GM18870 (cell line): Measurements from ENCODE around the gene WDCP.

Experiments
- ATAC-seq: cut with Tn5 transposase; IDR thresholded peaks from one replicate; pipeline ENCODE4 v1.9.1; 2021; ENCODE audit warnings: moderate library complexity; ENCODE audit not compliant: unreplicated experiment

The WDCP gene

DNA sequence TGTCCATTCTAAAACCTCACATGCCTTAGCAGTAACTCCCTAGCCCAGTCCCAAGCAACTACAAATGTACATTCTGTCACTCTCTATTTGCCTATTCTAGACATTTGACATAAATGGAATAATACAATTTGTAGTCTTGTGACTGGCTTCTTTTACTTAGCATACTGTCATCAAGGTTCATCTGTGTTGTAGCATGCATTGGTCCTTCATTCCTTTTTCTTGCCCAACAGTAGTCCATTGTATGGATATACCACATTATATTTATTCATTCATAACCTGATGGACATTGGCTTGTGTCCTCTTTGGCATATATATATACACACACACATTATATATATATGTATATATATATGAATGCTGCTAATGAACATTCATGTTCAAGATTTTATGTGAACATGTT, 39.5 kb downstream of the WDCP start:
- no peak for ATAC-seq

DNA sequence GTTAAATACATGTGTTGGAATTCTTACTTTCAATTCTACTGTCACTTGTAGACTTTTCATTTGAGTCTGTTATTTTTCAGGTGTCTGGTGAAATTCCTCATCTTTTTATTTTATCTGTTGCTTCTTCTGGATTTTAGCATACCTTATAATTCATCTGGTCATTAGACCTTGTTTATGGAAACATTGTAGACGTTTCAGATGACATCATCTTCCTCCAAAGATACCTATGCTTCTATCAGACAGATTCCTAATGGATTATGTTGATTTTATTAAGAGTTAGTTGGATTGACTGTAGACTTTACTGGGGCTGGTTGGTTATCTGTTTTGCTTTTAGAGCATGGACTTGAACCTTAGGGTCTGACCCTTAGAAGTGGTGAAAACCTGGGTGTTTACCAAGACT, 52.6 kb downstream of the WDCP start:
- ATAC-seq: no peak

DNA sequence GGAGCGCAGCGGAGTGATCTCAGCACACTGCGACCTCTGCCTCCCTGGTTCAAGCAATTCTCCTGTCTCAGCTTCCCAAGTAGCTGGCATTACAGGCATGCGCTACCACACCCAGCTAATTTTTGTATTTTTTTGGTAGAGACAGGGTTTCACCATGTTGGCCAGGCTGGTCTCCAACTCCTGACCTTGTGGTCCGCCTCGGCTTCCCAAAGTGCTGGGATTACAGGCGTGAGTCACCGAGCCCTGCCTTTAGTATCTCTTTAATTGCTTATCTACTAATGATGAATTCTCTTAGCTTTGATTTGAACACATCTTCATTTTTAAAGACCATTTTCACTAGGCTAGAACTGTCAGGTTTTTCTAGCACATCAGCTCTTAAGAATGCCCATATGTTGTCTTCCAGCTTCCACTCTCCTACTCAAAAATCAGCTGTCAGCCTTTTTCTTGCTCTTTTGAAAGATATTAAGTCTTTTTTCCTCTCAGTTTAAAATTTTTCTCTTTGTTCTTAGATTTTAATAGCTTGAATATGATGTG, 53.4 kb downstream of the WDCP start:
- ATAC-seq: no peak

DNA sequence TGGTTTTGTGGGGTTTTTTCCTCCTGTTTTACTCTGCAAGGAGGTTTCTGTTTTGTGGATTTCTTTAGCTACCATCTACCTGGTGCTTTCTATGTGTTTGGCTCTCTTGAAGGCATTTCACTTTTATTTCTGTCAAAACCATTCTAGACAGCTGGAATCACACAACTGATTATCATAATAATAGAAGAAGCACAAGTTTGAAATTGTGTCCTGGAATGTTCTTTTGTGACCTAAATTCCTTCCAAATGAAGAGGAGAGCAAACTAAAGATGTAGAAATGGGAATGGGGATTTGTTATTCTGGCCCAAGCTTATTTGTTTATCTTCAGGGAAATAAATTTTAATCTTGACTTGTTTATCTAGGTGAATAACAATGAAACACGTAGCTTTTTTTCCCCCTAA, 54.3 kb downstream of the WDCP start:
- ATAC-seq: no peak

DNA sequence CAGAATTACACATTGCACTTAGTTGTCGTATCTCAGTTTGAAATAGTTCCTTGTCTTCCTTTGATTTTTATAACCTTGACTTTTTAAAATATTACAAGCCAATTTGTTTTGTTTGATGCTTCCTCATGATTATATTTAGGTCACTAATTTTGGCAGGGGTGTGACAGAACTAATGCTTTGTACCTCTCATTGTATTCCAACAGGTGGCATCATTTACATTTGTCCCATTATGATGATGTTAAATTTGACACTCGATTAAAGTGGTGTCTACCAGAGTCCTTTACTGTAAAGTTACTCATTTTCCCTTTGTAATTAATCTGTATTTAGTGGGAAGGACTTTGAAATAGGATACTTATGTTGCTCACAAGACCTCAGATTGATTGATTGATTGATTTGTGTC, 58.8 kb downstream of the WDCP start:
- no peak for ATAC-seq
